Smooth muscle cell (in vitro differentiated cells): Measurements from ENCODE around the gene PILRA. TPM values are rescaled to one million over a fixed set of nuclear protein-coding genes. Genes with fewer than 3 reads are reported as not detected.

Experiments
- DNase-seq: peaks from one replicate; lab custom pipeline; 2025; ENCODE audit not compliant: unreplicated experiment; lab: John Stamatoyannopoulos, UW
- H2AFZ ChIP-seq: fragments of 200-600 bp; sonication (generic); 2 replicates; pipeline ENCODE4 v1.6.0; 2016; ENCODE audit warnings: antibody characterized with exemption, low read depth, mild to moderate bottlenecking
- H3F3A ChIP-seq: fragments of 200-600 bp; sonication (generic); 2 replicates; pipeline ENCODE4 v1.6.0; 2017; ENCODE audit warnings: antibody characterized with exemption, low read depth
- H3K27ac ChIP-seq: fragments of 200-600 bp; sonication (generic); 2 replicates; pipeline ENCODE4 v1.5.1; 2016; ENCODE audit warnings: low read depth, mild to moderate bottlenecking
- H3K27me3 ChIP-seq: fragments of 200-600 bp; sonication (generic); 2 replicates; pipeline ENCODE4 v1.6.1; 2016; ENCODE audit warnings: low read depth, mild to moderate bottlenecking
- H3K36me3 ChIP-seq: fragments of 200-600 bp; sonication (generic); 2 replicates; pipeline ENCODE4 v1.5.1; 2016; ENCODE audit warnings: low read depth
- H3K4me1 ChIP-seq: fragments of 200-600 bp; sonication (generic); 2 replicates; pipeline ENCODE4 v1.5.1; 2016; ENCODE audit warnings: low read depth
- H3K4me2 ChIP-seq: fragments of 200-600 bp; sonication (generic); 2 replicates; pipeline ENCODE4 v1.6.0; 2016; ENCODE audit warnings: mild to moderate bottlenecking
- H3K4me3 ChIP-seq: fragments of 200-600 bp; sonication (generic); 2 replicates; pipeline ENCODE4 v1.5.1; 2016; ENCODE audit warnings: mild to moderate bottlenecking
- H3K79me2 ChIP-seq: fragments of 200-600 bp; sonication (generic); 2 replicates; pipeline ENCODE4 v1.6.0; 2016; ENCODE audit warnings: low read depth, mild to moderate bottlenecking
- H3K9ac ChIP-seq: fragments of 200-600 bp; sonication (generic); 2 replicates; pipeline ENCODE4 v1.6.0; 2016; ENCODE audit warnings: low read depth
- H3K9me3 ChIP-seq: fragments of 200-600 bp; sonication (generic); replicated peaks from 2 replicates; pipeline ENCODE4 v1.5.1; 2016; ENCODE audit warnings: low read depth
- H4K20me1 ChIP-seq: fragments of 200-600 bp; sonication (generic); 2 replicates; pipeline ENCODE4 v1.6.0; 2016; ENCODE audit warnings: low read depth
- CTCF ChIP-seq: fragments of 200-600 bp; sonication (generic); IDR thresholded peaks from 2 replicates; pipeline ENCODE4 v1.5.1; 2017; ENCODE audit warnings: borderline replicate concordance, mild to moderate bottlenecking, antibody characterized with exemption; ENCODE audit not compliant: insufficient read depth, poor library complexity, severe bottlenecking
- WGBS: methylation state at CpG from one replicate; pipeline ENCODE4 v1.1.7; 2016; ENCODE audit warnings: low lambda C conversion rate; 5-methylcytosine and 5-hydroxymethylcytosine counted together
- polyA plus RNA-seq: library from polyadenylated mRNA; unstranded; fragments of >200 nt; fragmentation: Nextera tagmentation; extraction: Ambion mirVana; gene quantifications from 2 replicates; pipeline ENCODE4 v1.2.1, GENCODE V29; 2016
- total RNA-seq: library from RNA; depleted of rRNA; stranded (reverse); fragments of >200 nt; gene quantifications from 2 replicates; pipeline ENCODE4 v1.2.3, GENCODE V29; 2014

Gene PILRA
- total and polyA plus RNA-seq, 2 experiments from 2014 or later, result 1.4 to 2.0 TPM

GRCh38 chr7:100428967-100429636 lies 55.8 kb downstream of the PILRA start:
- Histone ChIP-seq H3K4me1 (peaks cover 18% of the 10 kb centered on the region), H3K9ac (peak overlapping the region; percentile 98), H3K27ac (peak overlapping the region; percentile 99), H3K4me2 (peak overlapping the region; percentile 87), H3K27me3 (no peaks in the 10 kb centered on the region), H3K9me3 (no peaks in the 10 kb centered on the region), H3K4me3 (peak overlapping the region; percentile 71), H3K79me2 (peaks cover 27% of the 10 kb centered on the region), H3K36me3 (no peaks in the 10 kb centered on the region), H4K20me1 (peaks cover 17% of the 10 kb centered on the region), H3F3A (peaks cover 2% of the 10 kb centered on the region), H2AFZ (no peak overlapping the region)
- DNase-seq, result peak; percentile 99
- WGBS, result 2% methylated on average over 40 of the region's 40 CpGs
- no peak for TF ChIP-seq CTCF

DNA sequence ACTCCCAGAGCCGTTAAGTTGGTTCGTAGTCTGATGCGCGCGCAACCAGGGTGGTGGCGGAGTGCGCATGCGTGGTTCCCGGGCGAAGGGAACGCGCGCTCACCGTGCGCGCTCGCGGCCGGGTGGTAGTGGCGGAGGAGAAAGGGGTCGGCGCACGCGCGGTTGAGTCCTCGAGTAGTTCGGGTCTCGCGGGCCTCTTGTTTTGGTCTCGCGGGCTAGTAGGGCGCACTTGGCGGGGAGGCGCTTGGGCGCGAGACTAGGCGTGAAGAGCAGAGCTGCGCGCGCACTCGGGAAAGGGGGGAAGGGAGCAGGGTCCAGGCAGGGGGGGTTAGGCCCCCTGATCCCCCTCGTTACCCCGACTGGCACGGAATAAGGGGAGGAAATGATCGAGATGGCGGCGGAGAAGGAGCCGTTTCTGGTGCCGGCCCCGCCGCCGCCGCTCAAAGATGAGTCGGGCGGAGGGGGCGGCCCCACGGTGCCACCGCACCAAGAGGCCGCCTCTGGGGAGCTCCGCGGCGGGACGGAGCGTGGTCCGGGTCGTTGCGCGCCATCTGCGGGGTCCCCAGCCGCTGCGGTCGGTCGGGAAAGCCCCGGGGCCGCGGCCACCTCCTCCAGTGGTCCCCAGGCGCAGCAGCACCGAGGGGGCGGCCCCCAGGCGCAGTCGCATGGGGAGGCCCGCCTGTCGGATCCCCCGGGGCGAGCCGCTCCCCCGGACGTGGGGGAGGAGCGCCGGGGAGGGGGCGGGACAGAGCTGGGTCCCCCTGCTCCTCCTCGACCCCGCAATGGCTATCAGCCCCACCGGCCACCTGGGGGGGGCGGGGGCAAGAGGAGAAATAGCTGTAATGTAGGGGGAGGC lies 56.6 kb downstream of the PILRA start, which contains the start of gene MEPCE:
MEPCE (plus strand) TSS at position 195 of the 856 bp plus-strand sequence; CDS start at position 383, 188 bp downstream.
- Histone ChIP-seq H3K36me3 (no peaks in the 10 kb centered on the region), H3K4me1 (peaks cover 20% of the 10 kb centered on the region), H3K9me3 (no peaks in the 10 kb centered on the region), H3K4me2 (peak within 1 kb of the TSS; percentile 87), H3K27me3 (no peaks in the 10 kb centered on the region), H3K4me3 (peak within 1 kb of the TSS; percentile 71), H2AFZ (no peak within 1 kb of the TSS), H4K20me1 (peaks cover 19% of the 10 kb centered on the region), H3K9ac (peak within 1 kb of the TSS; percentile 98), H3K79me2 (peaks cover 32% of the 10 kb centered on the region), H3K27ac (peak within 1 kb of the TSS; percentile 99), H3F3A (peaks cover 9% of the 10 kb centered on the region)
- 1% methylated on average over 66 of the region's 95 CpGs for WGBS
- TF ChIP-seq CTCF, result no peak
- DNase-seq, result peak; percentile 98

DNA sequence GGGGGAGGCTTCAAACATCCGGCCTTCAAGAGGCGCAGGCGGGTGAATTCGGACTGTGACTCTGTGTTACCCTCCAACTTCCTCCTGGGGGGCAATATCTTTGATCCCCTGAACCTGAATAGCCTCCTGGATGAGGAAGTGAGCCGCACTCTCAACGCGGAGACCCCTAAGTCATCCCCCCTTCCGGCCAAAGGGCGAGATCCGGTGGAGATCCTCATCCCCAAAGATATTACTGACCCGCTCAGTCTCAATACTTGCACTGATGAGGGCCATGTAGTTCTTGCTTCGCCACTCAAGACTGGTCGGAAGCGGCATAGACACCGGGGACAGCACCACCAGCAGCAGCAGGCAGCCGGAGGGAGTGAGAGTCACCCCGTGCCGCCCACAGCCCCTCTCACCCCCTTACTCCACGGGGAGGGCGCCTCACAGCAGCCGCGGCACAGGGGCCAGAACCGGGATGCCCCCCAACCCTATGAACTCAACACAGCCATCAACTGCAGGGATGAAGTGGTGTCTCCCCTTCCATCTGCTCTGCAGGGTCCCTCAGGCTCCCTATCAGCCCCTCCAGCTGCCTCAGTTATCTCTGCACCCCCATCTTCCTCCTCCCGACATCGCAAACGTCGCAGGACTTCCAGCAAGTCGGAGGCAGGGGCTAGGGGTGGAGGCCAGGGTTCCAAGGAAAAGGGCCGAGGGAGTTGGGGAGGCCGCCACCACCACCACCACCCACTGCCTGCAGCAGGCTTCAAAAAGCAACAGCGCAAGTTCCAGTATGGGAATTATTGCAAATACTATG lies 57.4 kb downstream of the PILRA start:
- 61% methylated on average over 31 of the region's 31 CpGs for WGBS
- DNase-seq, result no peak
- H3K9ac ChIP-seq, result peak overlapping the region; percentile 98
- peaks cover 23% of the 10 kb centered on the region for H4K20me1 ChIP-seq
- peak overlapping the region; percentile 99 for H3K27ac ChIP-seq
- H3K4me3 ChIP-seq, result peak overlapping the region; percentile 71
- no peak for TF ChIP-seq CTCF
- H3K4me2 ChIP-seq, result peak overlapping the region; percentile 85
- H3K27me3 ChIP-seq, result no peaks in the 10 kb centered on the region
- no peaks in the 10 kb centered on the region for H3K9me3 ChIP-seq
- no peaks in the 10 kb centered on the region for H3K36me3 ChIP-seq
- peaks cover 27% of the 10 kb centered on the region for H3K4me1 ChIP-seq
- peaks cover 10% of the 10 kb centered on the region for H3F3A ChIP-seq
- no peak overlapping the region for H2AFZ ChIP-seq
- peaks cover 38% of the 10 kb centered on the region for H3K79me2 ChIP-seq
